K562 (cell line): ENCODE measurements around the gene SLC35B4. TPM values are rescaled to one million over a fixed set of nuclear protein-coding genes. Genes with fewer than 3 reads are reported as not detected.
A peak's percentile ranks its signal among the peaks of the same experiment; 100 is the strongest.

ENCODE experiments used
- BCLAF1 ChIP-seq, 2 experiments: fragments of 450-650 bp in 1 of 2; IDR thresholded peaks; 2 replicates each; pipeline ENCODE4 v1.6.1; 2011 to 2017; ENCODE audit warnings: low read depth in 2 of 2, antibody characterized with exemption in 1 of 2, borderline replicate concordance in 1 of 2, low read length in 1 of 2, mild to moderate bottlenecking in 1 of 2, mixed read lengths in 1 of 2; ENCODE audit not compliant: control insufficient read depth in 1 of 2
- CBFA2T2 ChIP-seq: fragments of 450-650 bp; conservative IDR thresholded peaks from 2 replicates; pipeline ENCODE4 v1.6.1; 2017; ENCODE audit warnings: mild to moderate bottlenecking
- CXXC5 ChIP-seq: fragments of 250-450 bp; sonication (Bioruptor Pico); IDR thresholded peaks from 2 replicates; pipeline ENCODE4 v1.8.0; 2022; ENCODE audit warnings: inconsistent platforms, mild to moderate bottlenecking, moderate library complexity
- DPF2 ChIP-seq: fragments of 450-650 bp; IDR thresholded peaks from 2 replicates; pipeline ENCODE4 v1.6.1; 2016
- KAT2B ChIP-seq: IDR thresholded peaks from one replicate; pipeline ENCODE4 v1.6.1; 2012; ENCODE audit warnings: low read depth, mild to moderate bottlenecking, control low read depth, inconsistent platforms, low read length, moderate library complexity
- MBD1 ChIP-seq: fragments of 250-450 bp; sonication (Bioruptor Pico); IDR thresholded peaks from 2 replicates; pipeline ENCODE4 v1.8.0; 2022; ENCODE audit warnings: inconsistent platforms
- MCM5 ChIP-seq: fragments of 450-650 bp; IDR thresholded peaks from 2 replicates; pipeline ENCODE4 v1.6.1; 2016; ENCODE audit warnings: low read depth
- MCM7 ChIP-seq, 2 experiments: fragments of 450-650 bp; IDR thresholded peaks; 2 replicates each; pipeline ENCODE4 v1.6.1; 2016 to 2018
- NFIC ChIP-seq: fragments of 450-650 bp; IDR thresholded peaks from 2 replicates; pipeline ENCODE4 v1.6.1; 2017; ENCODE audit warnings: mild to moderate bottlenecking, inconsistent platforms
- PATZ1 ChIP-seq: fragments of 250-450 bp; sonication (Bioruptor Pico); IDR thresholded peaks from 2 replicates; pipeline ENCODE4 v1.5.0; 2020; ENCODE audit warnings: mild to moderate bottlenecking, borderline replicate concordance
- POLR2B ChIP-seq: fragments of 450-650 bp; IDR thresholded peaks from 2 replicates; pipeline ENCODE4 v1.6.1; 2018; ENCODE audit warnings: low read depth; ENCODE audit not compliant: partially characterized antibody
- RCOR1 ChIP-seq, 2 experiments: IDR thresholded peaks; 2 replicates each; pipeline ENCODE4 v1.6.1; 2012; ENCODE audit warnings: low read depth in 2 of 2, low read length in 2 of 2, borderline replicate concordance in 1 of 2, improper control_type of control experiment in 1 of 2
- SETDB1 ChIP-seq: IDR thresholded peaks from one replicate; pipeline ENCODE4 v1.6.1; 2012; ENCODE audit warnings: low read length, control low read depth, inconsistent platforms
- SMARCA4 ChIP-seq: fragments of 450-650 bp; IDR thresholded peaks from 2 replicates; pipeline ENCODE4 v1.6.1; 2016
- TAF7 ChIP-seq: fragments of 450-650 bp; IDR thresholded peaks from 2 replicates; pipeline ENCODE4 v1.6.1; 2016; ENCODE audit warnings: missing genetic modification characterization, missing compliant biosample characterization
- YBX1 ChIP-seq: fragments of 450-650 bp; IDR thresholded peaks from 2 replicates; pipeline ENCODE4 v1.7.1; 2016; ENCODE audit warnings: mild to moderate bottlenecking
- ZBTB8A ChIP-seq: fragments of 450-650 bp; IDR thresholded peaks from 2 replicates; pipeline ENCODE4 v1.6.1; 2018; ENCODE audit warnings: mild to moderate bottlenecking, moderate library complexity; ENCODE audit not compliant: partially characterized antibody
- ZFP36 ChIP-seq: fragments of 150-350 bp; IDR thresholded peaks from 2 replicates; pipeline ENCODE4 v1.6.1; 2018; ENCODE audit warnings: low read length, low read depth; ENCODE audit not compliant: partially characterized antibody
- ZNF507 ChIP-seq: conservative IDR thresholded peaks from 2 replicates; pipeline ENCODE4 v1.6.1; 2017; ENCODE audit warnings: missing genetic modification characterization, missing compliant biosample characterization
- ZNF780A ChIP-seq: fragments of 250-450 bp; sonication (Bioruptor Pico); IDR thresholded peaks from 2 replicates; pipeline ENCODE4 v1.5.0; 2021; ENCODE audit warnings: mild to moderate bottlenecking
- polyA plus RNA-seq, 8 experiments: library from polyadenylated mRNA; depleted of rRNA in 4 of 8; stranded (reverse) in 5 of 8; unstranded in 3 of 8; fragments of >200 nt; fragmentation: Nextera tagmentation in 2 of 8; fragmentation: Illumina TruSeq in 1 of 8; extraction: Ambion mirVana in 2 of 8; extraction: Trizol in 1 of 8; gene quantifications; 2 replicates each; pipeline versions ENCODE4 v1.2.1 to v1.2.3, GENCODE V29; 2011 to 2014; ENCODE audit warnings: inconsistent platforms in 1 of 8, missing spikeins in 1 of 8
- total RNA-seq, 7 experiments: library from RNA; depleted of rRNA in 6 of 7; stranded (reverse); fragments of >200 nt in 6 of 7; fragmentation: Illumina TruSeq in 2 of 7; extraction: Trizol in 2 of 7; gene quantifications; 2 replicates each; pipeline versions ENCODE4 v1.2.1 to v1.2.3, GENCODE V29; 2011 to 2021; ENCODE audit warnings: low replicate concordance in 1 of 7

Gene SLC35B4
- total and polyA plus RNA-seq, 9 of the 15 experiments (the other 6 are each of a cell fraction or from before 2014, with no cell fraction given), result 6.1 to 34.9 (median 17.6) TPM

- no peak for TF ChIP-seq PATZ1 (CRISPR knock-in tag)
- no peak for TF ChIP-seq ZFP36
- 0 out of 4 replicates have a peak, but pooled peaks of 1 of the 2 experiments have one; percentile 73 for TF ChIP-seq BCLAF1 (IDR thresholded peaks at IDR 0.05; ENCODE audit: borderline replicate concordance in 1 of 2, control insufficient read depth in 1 of 2, low read depth in 2 of 2, low read length in 1 of 2)
- TF ChIP-seq ZBTB8A, result no peak
- TF ChIP-seq ZNF507 (tag), result no peak
- peak; percentile 47; the same call in 1 of the 2 replicates for TF ChIP-seq TAF7
- TF ChIP-seq MCM7 (IDR thresholded peaks at IDR 0.05), result no peak
- peak; percentile 91 for TF ChIP-seq CXXC5 (CRISPR knock-in tag)
- TF ChIP-seq ZNF780A (CRISPR knock-in tag), result no peak
- TF ChIP-seq MBD1 (CRISPR knock-in tag), result no peak
- peak; percentile 73 for TF ChIP-seq NFIC
- TF ChIP-seq RCOR1 (IDR thresholded peaks at IDR 0.05; ENCODE audit: borderline replicate concordance in 1 of 2, low read depth in 2 of 2, low read length in 2 of 2), result peak in 1 of 2 experiments; percentile 32; a peak in 2 of 4 replicates
- TF ChIP-seq YBX1, result no peak
- no peak for TF ChIP-seq CBFA2T2
- no peak for TF ChIP-seq MCM5
- no peak; the same call in 1 of the 2 replicates for TF ChIP-seq DPF2
- TF ChIP-seq POLR2B, result peak; percentile 54
- TF ChIP-seq SETDB1, result peak; percentile 64
- no peak for TF ChIP-seq SMARCA4
- no peak for TF ChIP-seq KAT2B
Observed at GRCh38 chr7:134316539-134317344, at the start of gene SLC35B4 (continued).
